KMS-11 (cell line): Measurements from ENCODE around the gene POLR2A.

ENCODE experiments used
- H2AFZ ChIP-seq: fragments of 200-600 bp; sonication (generic); 2 replicates; pipeline ENCODE4 v1.6.1; 2016; ENCODE audit warnings: antibody characterized with exemption, mixed run types, low read depth
- H3K27ac ChIP-seq: fragments of 200-600 bp; sonication (generic); 2 replicates; pipeline ENCODE4 v1.6.1; 2016; ENCODE audit warnings: mild to moderate bottlenecking, mixed run types
- H3K27me3 ChIP-seq: fragments of 200-600 bp; sonication (generic); 2 replicates; pipeline ENCODE4 v1.6.1; 2017; ENCODE audit warnings: mild to moderate bottlenecking, low read depth, mixed run types, moderate library complexity; ENCODE audit not compliant: insufficient read depth
- H3K36me3 ChIP-seq: fragments of 200-600 bp; sonication (generic); 2 replicates; pipeline ENCODE4 v1.6.1; 2017; ENCODE audit warnings: mild to moderate bottlenecking, mixed run types; ENCODE audit not compliant: insufficient read depth
- H3K4me1 ChIP-seq: fragments of 200-600 bp; sonication (generic); 2 replicates; pipeline ENCODE4 v1.6.1; 2016; ENCODE audit warnings: mild to moderate bottlenecking, low read depth, mixed run types; ENCODE audit not compliant: poor library complexity, severe bottlenecking
- H3K4me2 ChIP-seq: fragments of 200-600 bp; sonication (generic); 2 replicates; pipeline ENCODE4 v1.7.0; 2016; ENCODE audit warnings: mild to moderate bottlenecking, mixed run types
- H3K4me3 ChIP-seq: fragments of 200-600 bp; sonication (generic); IDR thresholded peaks from 2 replicates; pipeline ENCODE4 v1.6.1; 2017; ENCODE audit warnings: low read depth, low read length, mixed read lengths; ENCODE audit not compliant: insufficient read depth
- H3K79me2 ChIP-seq: fragments of 200-600 bp; sonication (generic); 2 replicates; pipeline ENCODE4 v1.6.1; 2016; ENCODE audit warnings: low read depth, mixed run types; ENCODE audit not compliant: insufficient read depth
- H3K9ac ChIP-seq: fragments of 200-600 bp; sonication (generic); 2 replicates; pipeline ENCODE4 v1.6.1; 2016; ENCODE audit warnings: mild to moderate bottlenecking, mixed run types
- H4K20me1 ChIP-seq: fragments of 200-600 bp; sonication (generic); 2 replicates; pipeline ENCODE4 v1.6.1; 2016; ENCODE audit warnings: mild to moderate bottlenecking, mixed run types; ENCODE audit not compliant: insufficient read depth
- TF ChIP-seq, protein P1 (sequence below): fragments of 200-600 bp; sonication (generic); conservative IDR thresholded peaks from 2 replicates; pipeline ENCODE4 v1.6.1; 2017; ENCODE audit warnings: low read depth, mild to moderate bottlenecking, antibody characterized with exemption, low read length, moderate library complexity, mixed read lengths

Gene POLR2A

DNA sequence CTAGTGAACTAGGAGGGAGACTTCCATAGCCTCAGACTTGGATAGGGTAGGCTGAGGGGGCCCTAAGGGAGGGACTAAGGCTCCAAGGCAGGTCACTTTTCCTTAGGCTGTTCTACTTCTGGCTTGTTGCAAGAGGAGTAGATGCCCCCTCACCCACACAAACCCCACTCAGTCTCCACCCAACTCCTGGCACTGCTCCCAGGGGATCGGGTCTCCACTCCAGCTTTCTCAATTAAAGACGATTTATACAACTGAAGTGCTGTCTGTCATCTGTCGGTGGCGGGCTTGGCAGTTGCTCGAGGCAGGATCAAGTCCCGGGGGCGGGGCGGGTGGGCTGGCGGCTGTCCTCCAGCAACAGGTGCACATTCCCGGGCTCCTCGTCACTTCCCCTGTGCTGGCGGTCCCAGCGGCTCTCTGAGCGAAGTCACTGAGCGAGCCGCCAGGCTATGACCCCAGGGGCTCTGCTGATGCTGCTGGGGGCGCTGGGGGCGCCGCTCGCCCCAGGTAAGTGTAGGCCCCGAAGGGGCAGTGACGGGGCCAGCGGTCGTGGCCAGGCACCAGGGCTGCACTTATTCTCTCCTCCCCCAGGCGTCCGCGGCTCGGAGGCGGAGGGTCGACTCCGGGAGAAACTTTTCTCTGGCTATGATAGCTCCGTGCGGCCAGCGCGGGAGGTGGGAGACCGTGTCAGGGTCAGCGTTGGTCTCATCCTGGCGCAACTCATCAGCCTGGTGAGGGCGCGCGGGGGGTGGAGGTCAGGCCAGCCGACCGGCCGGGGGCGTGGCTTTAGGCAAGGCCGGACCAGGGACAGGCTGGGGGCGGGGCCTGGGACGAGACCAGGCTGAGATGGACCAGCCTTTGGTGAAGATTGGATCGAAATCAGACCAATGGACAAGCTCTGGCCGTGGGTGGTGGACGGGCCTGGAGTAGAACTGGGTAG lies 39.2 kb upstream of the POLR2A start, which contains the start of gene CHRNB1:
Gene CHRNB1 (plus strand): TSS at position 380 of the 937 bp plus-strand sequence. CDS start 67 bp downstream, at position 447.
- Histone ChIP-seq H3K4me1 (no peaks in the 10 kb centered on the region), H3K4me3 (no peak within 1 kb of the TSS), H3K36me3 (no peaks in the 10 kb centered on the region), H3K27ac (no peak within 1 kb of the TSS), H2AFZ (no peak within 1 kb of the TSS), H3K9ac (no peak within 1 kb of the TSS), H4K20me1 (no peaks in the 10 kb centered on the region), H3K27me3 (no peaks in the 10 kb centered on the region; the same call in 1 of the 2 replicates), H3K4me2 (no peak within 1 kb of the TSS), H3K79me2 (no peaks in the 10 kb centered on the region)
- TF ChIP-seq, protein P1, sequence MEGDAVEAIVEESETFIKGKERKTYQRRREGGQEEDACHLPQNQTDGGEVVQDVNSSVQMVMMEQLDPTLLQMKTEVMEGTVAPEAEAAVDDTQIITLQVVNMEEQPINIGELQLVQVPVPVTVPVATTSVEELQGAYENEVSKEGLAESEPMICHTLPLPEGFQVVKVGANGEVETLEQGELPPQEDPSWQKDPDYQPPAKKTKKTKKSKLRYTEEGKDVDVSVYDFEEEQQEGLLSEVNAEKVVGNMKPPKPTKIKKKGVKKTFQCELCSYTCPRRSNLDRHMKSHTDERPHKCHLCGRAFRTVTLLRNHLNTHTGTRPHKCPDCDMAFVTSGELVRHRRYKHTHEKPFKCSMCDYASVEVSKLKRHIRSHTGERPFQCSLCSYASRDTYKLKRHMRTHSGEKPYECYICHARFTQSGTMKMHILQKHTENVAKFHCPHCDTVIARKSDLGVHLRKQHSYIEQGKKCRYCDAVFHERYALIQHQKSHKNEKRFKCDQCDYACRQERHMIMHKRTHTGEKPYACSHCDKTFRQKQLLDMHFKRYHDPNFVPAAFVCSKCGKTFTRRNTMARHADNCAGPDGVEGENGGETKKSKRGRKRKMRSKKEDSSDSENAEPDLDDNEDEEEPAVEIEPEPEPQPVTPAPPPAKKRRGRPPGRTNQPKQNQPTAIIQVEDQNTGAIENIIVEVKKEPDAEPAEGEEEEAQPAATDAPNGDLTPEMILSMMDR, result no peak

DNA sequence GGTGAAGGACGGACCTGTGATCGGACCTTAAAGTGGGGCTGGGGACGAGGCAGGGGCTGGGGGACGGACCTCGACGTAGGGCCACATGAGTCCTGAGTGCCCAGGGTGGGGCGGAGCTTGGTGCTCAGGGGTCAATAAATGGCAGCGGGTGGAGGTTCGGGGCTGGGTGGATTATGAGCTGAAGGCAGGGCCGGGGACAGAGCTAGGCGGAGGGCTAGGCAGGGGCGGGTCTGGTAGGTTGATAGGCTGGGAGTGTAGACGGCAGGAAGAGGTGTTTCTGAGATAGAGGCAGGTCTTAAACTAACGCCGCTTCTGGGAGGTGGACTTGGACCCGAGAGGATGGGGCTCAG lies 38.6 kb upstream of the POLR2A start:
- Histone ChIP-seq H3K27me3 (no peaks in the 10 kb centered on the region; the same call in 1 of the 2 replicates), H3K4me1 (no peaks in the 10 kb centered on the region), H4K20me1 (no peaks in the 10 kb centered on the region), H3K4me3 (no peak overlapping the region), H3K36me3 (no peaks in the 10 kb centered on the region), H3K9ac (no peak overlapping the region), H3K4me2 (no peak overlapping the region), H3K79me2 (no peaks in the 10 kb centered on the region), H2AFZ (no peak overlapping the region), H3K27ac (no peak overlapping the region)
- TF ChIP-seq, protein P1, result no peak

DNA sequence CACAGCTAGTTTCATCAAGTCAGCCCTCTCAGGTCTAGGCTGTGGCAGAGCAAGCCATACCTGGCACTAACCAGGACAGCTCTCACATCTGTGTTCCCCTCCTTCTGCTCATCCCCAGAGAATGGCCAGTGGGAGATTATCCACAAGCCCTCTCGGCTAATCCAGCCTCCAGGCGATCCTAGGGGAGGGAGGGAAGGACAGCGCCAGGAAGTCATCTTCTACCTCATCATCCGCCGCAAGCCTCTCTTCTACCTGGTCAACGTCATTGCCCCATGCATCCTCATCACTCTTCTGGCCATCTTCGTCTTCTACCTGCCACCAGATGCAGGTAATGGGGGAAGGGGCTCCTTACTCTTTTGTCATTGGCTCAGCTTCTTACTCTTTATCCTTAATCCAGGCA lies 35.7 kb upstream of the POLR2A start:
- TF ChIP-seq, protein P1, result no peak
- Histone ChIP-seq H3K4me3 (no peak overlapping the region), H3K27me3 (no peaks in the 10 kb centered on the region; the same call in 1 of the 2 replicates), H2AFZ (no peak overlapping the region), H3K79me2 (no peaks in the 10 kb centered on the region), H4K20me1 (no peaks in the 10 kb centered on the region), H3K4me2 (no peak overlapping the region), H3K27ac (no peak overlapping the region), H3K4me1 (no peaks in the 10 kb centered on the region), H3K9ac (no peak overlapping the region), H3K36me3 (no peaks in the 10 kb centered on the region)

DNA sequence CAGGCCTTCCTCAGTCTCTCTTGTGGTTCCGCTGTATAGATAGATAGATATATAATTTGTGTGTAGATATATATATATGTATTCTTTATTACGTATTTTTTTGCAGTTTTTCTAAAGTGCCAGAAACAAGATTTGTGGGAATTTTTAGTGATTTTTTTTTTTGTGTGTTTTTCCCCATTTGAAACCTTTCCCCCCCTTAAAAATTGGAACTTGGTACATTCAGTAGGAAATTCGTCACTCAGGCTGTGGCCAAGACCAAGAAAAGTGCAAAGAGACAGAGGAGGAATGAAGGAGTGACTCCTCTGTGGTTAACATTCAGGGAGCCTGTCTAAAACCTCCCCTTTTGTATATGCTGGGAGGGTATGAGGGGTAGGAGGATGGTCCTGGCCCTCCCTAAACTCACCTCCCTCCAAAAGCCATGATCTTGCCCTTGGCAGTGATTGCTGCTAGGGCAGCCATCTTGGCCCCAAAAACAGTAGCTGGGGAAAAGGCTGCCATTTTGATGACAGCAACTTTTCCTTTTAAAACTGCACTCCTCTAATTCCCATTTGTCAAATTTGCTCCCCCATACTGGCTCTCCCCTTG lies 24.1 kb upstream of the POLR2A start:
- no peaks in the 10 kb centered on the region for H3K4me1 ChIP-seq
- no peak overlapping the region for H3K4me2 ChIP-seq
- TF ChIP-seq, protein P1, result no peak
- no peaks in the 10 kb centered on the region for H3K36me3 ChIP-seq
- no peaks in the 10 kb centered on the region for H3K27me3 ChIP-seq
- no peaks in the 10 kb centered on the region for H4K20me1 ChIP-seq
- no peak overlapping the region for H2AFZ ChIP-seq
- H3K9ac ChIP-seq, result no peak overlapping the region
- H3K79me2 ChIP-seq, result no peaks in the 10 kb centered on the region
- H3K27ac ChIP-seq, result no peak overlapping the region
- H3K4me3 ChIP-seq, result no peak overlapping the region
